Measurements from ENCODE around the gene PPP4C.

DNA sequence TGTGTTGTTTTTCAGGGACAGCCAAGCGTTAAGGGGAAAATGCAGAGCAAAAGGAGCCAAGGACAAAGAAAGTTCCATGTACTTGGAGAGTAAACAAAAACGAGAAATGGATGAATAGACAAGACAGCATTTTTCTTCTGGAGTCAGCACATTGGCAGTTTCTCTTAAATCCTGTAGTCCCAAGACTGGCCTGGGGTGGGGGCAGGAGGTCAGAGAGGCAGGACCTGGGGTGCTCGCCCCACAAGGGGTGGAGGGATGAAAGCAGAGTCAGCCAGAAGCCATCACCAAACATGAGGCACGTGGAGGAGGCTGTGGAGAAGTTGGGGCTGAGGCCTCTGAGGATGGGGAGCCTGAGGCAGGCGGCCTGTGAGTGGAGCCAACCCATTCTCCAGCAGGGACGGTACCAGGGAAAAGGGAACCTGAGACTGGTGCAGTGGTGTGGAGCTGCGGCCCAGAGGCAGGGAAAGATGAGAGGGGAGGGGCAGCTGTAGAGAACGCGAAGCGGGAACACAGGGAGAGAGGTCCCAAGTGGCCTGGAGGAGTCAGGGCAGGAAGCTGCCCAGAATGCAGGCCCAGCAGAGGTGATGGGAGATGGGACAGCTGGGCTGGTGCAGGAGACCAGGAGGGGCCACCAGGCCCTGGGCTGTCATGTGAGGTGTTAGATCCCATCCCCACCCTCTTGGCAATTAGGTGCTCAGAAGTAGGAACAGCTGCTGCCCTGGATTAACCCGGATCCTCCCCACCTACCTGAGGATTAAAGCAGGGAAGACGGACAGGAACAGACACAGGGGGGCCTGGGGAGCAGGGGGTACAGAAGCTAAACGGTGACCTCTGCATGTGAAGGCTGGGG is 48.0 kb upstream of the PPP4C start:
- TF ChIP-seq POLR2AphosphoS5 (IDR thresholded peaks at IDR 0.05) (no peak), CTCF (IDR thresholded peaks at IDR 0.05; ENCODE audit: poor library complexity, severe bottlenecking) (no peak), EZH2 (IDR thresholded peaks at IDR 0.05; ENCODE audit: borderline replicate concordance, insufficient read depth, low read length, poor library complexity, severe bottlenecking) (no peak), MXI1 (conservative IDR thresholded peaks at IDR 0.05; ENCODE audit: poor library complexity, severe bottlenecking) (no peak), EP300 (conservative IDR thresholded peaks at IDR 0.05; ENCODE audit: poor library complexity, severe bottlenecking) (no peak)

Measured in neural cell (in vitro differentiated cells).